Esophagus (tissue), 2 donors: ENCODE results near the gene FANCC. TPM values are rescaled to one million over a fixed set of nuclear protein-coding genes. Genes with fewer than 3 reads are reported as not detected.
"Not testable (repeated sequence)": the region's sequence is repeated elsewhere in the genome, so short reads cannot be mapped to it uniquely, and the experiment has no call there.

ENCODE experiments used
- H3K27ac ChIP-seq, 2 donors: one replicate each; pipeline ENCODE4 v1.5.1; 2013; ENCODE audit warnings: low read depth in 2 of 2, mild to moderate bottlenecking in 2 of 2, inconsistent platforms in 1 of 2, low read length in 1 of 2, moderate library complexity in 1 of 2
- H3K27me3 ChIP-seq, 2 donors: one replicate each; pipeline ENCODE4 v1.6.1; 2013; ENCODE audit warnings: low read length in 2 of 2, control low read depth in 1 of 2, mild to moderate bottlenecking in 1 of 2; ENCODE audit not compliant: insufficient read depth in 2 of 2, control insufficient read depth in 1 of 2
- H3K36me3 ChIP-seq, 2 donors: one replicate each; pipeline ENCODE4 v1.6.1; 2013; ENCODE audit warnings: low read length in 1 of 2; ENCODE audit not compliant: control insufficient read depth in 2 of 2, insufficient read depth in 2 of 2
- H3K4me1 ChIP-seq, 2 donors: one replicate each; pipeline ENCODE4 v1.6.1; 2013; ENCODE audit warnings: low read length in 1 of 2; ENCODE audit not compliant: control insufficient read depth in 2 of 2, insufficient read depth in 2 of 2
- H3K4me3 ChIP-seq, 2 donors: one replicate each; pipeline ENCODE4 v1.5.1; 2013; ENCODE audit warnings: low read length in 2 of 2, mild to moderate bottlenecking in 2 of 2, low read depth in 1 of 2, moderate library complexity in 1 of 2
- H3K9me3 ChIP-seq, 2 donors: one replicate each; pipeline ENCODE4 v1.6.1; 2013; ENCODE audit warnings: mild to moderate bottlenecking in 2 of 2, low read depth in 1 of 2, low read length in 1 of 2, moderate library complexity in 1 of 2; ENCODE audit not compliant: control insufficient read depth in 2 of 2, insufficient read depth in 1 of 2
- WGBS, 2 donors: extraction: QIAGEN DNeasy Blood & Tissue Kit; methylation state at CpG; one replicate each; pipeline ENCODE4 v1.1.7; 2013; 5-methylcytosine and 5-hydroxymethylcytosine counted together
- polyA plus RNA-seq, 2 donors: library from polyadenylated mRNA; stranded (reverse); fragments of 200-250 nt; gene quantifications; one replicate each; pipeline ENCODE4 v1.2.3, GENCODE V29; 2013
- donor health status: healthy with polysubstance abuse.
- donor health status: Bipolar disorder and iron deficiency.

FANCC gene
- polyA plus RNA-seq, 2 donors = 2.5 to 3.6 TPM

GRCh38 chr9:95225076-95225725 lies 92.3 kb downstream of the FANCC start:
- Histone ChIP-seq H3K9me3 (no peaks in the 10 kb centered on the region), H3K4me3 (no peak overlapping the region), H3K4me1 (no peaks in the 10 kb centered on the region), H3K27ac (no peak overlapping the region), H3K27me3 (no peaks in the 10 kb centered on the region), H3K36me3 (peaks cover 0 to 2% of the 10 kb centered on the region in 2 donors)
- 72 to 76% methylated on average over 5 of the region's 5 CpGs for WGBS, 2 donors

- 90 to 94% methylated on average over 3 of the region's 3 CpGs for WGBS, 2 donors
These were observed 93.0 kb downstream of the FANCC start for GRCh38 chr9:95224376-95225019.

GRCh38 chr9:95220352-95220751 lies 97.2 kb downstream of the FANCC start:
- H3K27ac ChIP-seq, H3K9me3 ChIP-seq, H3K27me3 ChIP-seq, H3K36me3 ChIP-seq, H3K4me3 ChIP-seq, H3K4me1 ChIP-seq: not testable (repeated sequence)
- 68 to 91% methylated on average over 4 of the region's 4 CpGs for WGBS, 2 donors

More at GRCh38 chr9:95224376-95225019, 93.0 kb downstream of the FANCC start:
- Histone ChIP-seq H3K36me3 (no peaks in the 10 kb centered on the region), H3K4me3 (no peak overlapping the region), H3K27me3 (no peaks in the 10 kb centered on the region), H3K4me1 (no peaks in the 10 kb centered on the region), H3K27ac (no peak overlapping the region), H3K9me3 (no peaks in the 10 kb centered on the region)

- Histone ChIP-seq H3K27me3 (no peaks in the 10 kb centered on the region), H3K4me1 (peaks cover 0 to 3% of the 10 kb centered on the region in 2 donors), H3K36me3 (no peaks in the 10 kb centered on the region), H3K9me3 (no peaks in the 10 kb centered on the region), H3K4me3 (no peak overlapping the region), H3K27ac (no peak overlapping the region)
- WGBS, 2 donors = 49 to 67% methylated on average over 4 of the region's 4 CpGs
These were observed 98.7 kb downstream of the FANCC start for GRCh38 chr9:95218773-95219172.

- H3K27me3 ChIP-seq = no peaks in the 10 kb centered on the region
- peaks cover 0 to 3% of the 10 kb centered on the region in 2 donors for H3K4me1 ChIP-seq
- no peaks in the 10 kb centered on the region for H3K36me3 ChIP-seq
- H3K9me3 ChIP-seq = no peaks in the 10 kb centered on the region
- H3K27ac ChIP-seq = no peak overlapping the region
- 88 to 91% methylated on average over 5 of the region's 5 CpGs for WGBS, 2 donors
- no peak overlapping the region for H3K4me3 ChIP-seq
These were observed 99.6 kb downstream of the FANCC start for GRCh38 chr9:95217936-95218335.

- Histone ChIP-seq H3K27ac (no peak overlapping the region), H3K27me3 (no peaks in the 10 kb centered on the region), H3K4me1 (peaks cover 0 to 3% of the 10 kb centered on the region in 2 donors), H3K36me3 (no peaks in the 10 kb centered on the region), H3K4me3 (no peak overlapping the region), H3K9me3 (no peaks in the 10 kb centered on the region)
- WGBS, 2 donors = 90 to 91% methylated on average over 5 of the region's 5 CpGs
These were observed 102.1 kb downstream of the FANCC start for GRCh38 chr9:95215336-95215898.

GRCh38 chr9:95213117-95213516 lies 104.4 kb downstream of the FANCC start:
- Histone ChIP-seq H3K36me3 (no peaks in the 10 kb centered on the region), H3K9me3 (no peaks in the 10 kb centered on the region), H3K27ac (no peak overlapping the region), H3K4me3 (no peak overlapping the region), H3K27me3 (no peaks in the 10 kb centered on the region), H3K4me1 (no peaks in the 10 kb centered on the region)

- H3K9me3 ChIP-seq = no peaks in the 10 kb centered on the region
- WGBS, 2 donors = 42 to 62% methylated on average over 1 of the region's 1 CpG
- H3K27me3 ChIP-seq = no peaks in the 10 kb centered on the region
These were observed 106.5 kb downstream of the FANCC start for GRCh38 chr9:95211028-95211427.

GRCh38 chr9:95207403-95207802 lies 110.1 kb downstream of the FANCC start:
- Histone ChIP-seq H3K36me3 (no peaks in the 10 kb centered on the region), H3K9me3 (no peaks in the 10 kb centered on the region), H3K27me3 (no peaks in the 10 kb centered on the region), H3K4me1 (no peaks in the 10 kb centered on the region), H3K27ac (no peak overlapping the region), H3K4me3 (no peak overlapping the region)
- WGBS, 2 donors = 89 to 95% methylated on average over 4 of the region's 4 CpGs

More at GRCh38 chr9:95211028-95211427, 106.5 kb downstream of the FANCC start:
- Histone ChIP-seq H3K27ac (no peak overlapping the region), H3K36me3 (no peaks in the 10 kb centered on the region), H3K4me3 (no peak overlapping the region), H3K4me1 (no peaks in the 10 kb centered on the region)

GRCh38 chr9:95206143-95206542 lies 111.4 kb downstream of the FANCC start:
- Histone ChIP-seq H3K27me3 (no peaks in the 10 kb centered on the region), H3K36me3 (no peaks in the 10 kb centered on the region), H3K4me3 (no peak overlapping the region), H3K4me1 (no peaks in the 10 kb centered on the region), H3K27ac (no peak overlapping the region), H3K9me3 (no peaks in the 10 kb centered on the region)
- WGBS, 2 donors = 55 to 62% methylated on average over 8 of the region's 8 CpGs
